ENCODE results near the gene GALNT12.

DNA sequence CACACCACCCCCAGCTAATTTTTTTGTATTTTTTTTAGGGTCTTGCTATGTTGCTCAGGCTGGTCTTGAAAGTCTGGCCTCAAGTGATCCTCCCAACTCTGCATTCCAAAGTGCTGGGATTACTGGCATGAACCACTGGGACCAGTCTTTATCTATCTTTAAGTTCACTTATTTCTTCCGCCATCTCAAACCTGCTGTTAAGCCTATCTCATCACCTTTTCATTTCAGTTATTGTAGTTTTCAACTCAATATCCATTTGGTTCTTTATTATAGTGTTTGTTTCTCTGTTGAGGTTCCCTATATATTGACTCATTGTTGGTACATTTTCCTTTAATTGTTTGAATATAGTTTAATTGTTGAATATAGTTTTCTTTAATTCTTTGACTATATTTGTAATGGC is 48.1 kb downstream of the GALNT12 start:
- TF ChIP-seq CTCF (IDR thresholded peaks at IDR 0.05; ENCODE audit: low read depth, low read length, missing input control) (no peak), TAF1 (conservative IDR thresholded peaks at IDR 0.05) (no peak), HNF4G (IDR thresholded peaks at IDR 0.05) (no peak), MAX (IDR thresholded peaks at IDR 0.05) (no peak), SP1 (IDR thresholded peaks at IDR 0.05) (no peak), JUND (IDR thresholded peaks at IDR 0.05) (no peak)
